Type B pancreatic cell (in vitro differentiated cells): ENCODE measurements around the gene GPS1. TPM values are rescaled to one million over a fixed set of nuclear protein-coding genes. Genes with fewer than 3 reads are reported as not detected.

Experiments used
- DNase-seq: peaks from one replicate; pipeline ENCODE4 v3.0.0; 2021; ENCODE audit warnings: mixed read lengths; ENCODE audit not compliant: unreplicated experiment; ENCODE audit errors: extremely low spot score
- H3K27ac Mint-ChIP-seq: 2 replicates; pipeline ENCODE4 v1.8.0; 2021; ENCODE audit warnings: mild to moderate bottlenecking, mixed read lengths
- H3K27me3 Mint-ChIP-seq: 2 replicates; pipeline ENCODE4 v1.8.0; 2021; ENCODE audit warnings: mixed read lengths
- H3K36me3 Mint-ChIP-seq: 2 replicates; pipeline ENCODE4 v1.8.0; 2021; ENCODE audit warnings: mixed read lengths
- H3K4me1 Mint-ChIP-seq: one replicate; pipeline ENCODE4 v1.8.0; 2021; ENCODE audit warnings: mixed read lengths; ENCODE audit not compliant: unreplicated experiment
- H3K4me3 Mint-ChIP-seq: 2 replicates; pipeline ENCODE4 v1.8.0; 2021; ENCODE audit warnings: mild to moderate bottlenecking, mixed read lengths
- H3K9me3 Mint-ChIP-seq: 2 replicates; pipeline ENCODE4 v1.8.0; 2021; ENCODE audit warnings: mixed read lengths
- total RNA-seq: library from RNA; stranded (reverse); gene quantifications from 2 replicates; pipeline ENCODE4 v1.2.1, GENCODE V29; 2021; ENCODE audit warnings: low replicate concordance
- TF ChIP-seq, protein P1 (sequence below): fragments of 200-600 bp; sonication (generic); conservative IDR thresholded peaks from 2 replicates; pipeline ENCODE4 v1.5.0; 2021; ENCODE audit warnings: antibody characterized with exemption, mild to moderate bottlenecking

The GPS1 gene
- total RNA-seq, 1 donor from 2014 or later: 111 TPM

DNA sequence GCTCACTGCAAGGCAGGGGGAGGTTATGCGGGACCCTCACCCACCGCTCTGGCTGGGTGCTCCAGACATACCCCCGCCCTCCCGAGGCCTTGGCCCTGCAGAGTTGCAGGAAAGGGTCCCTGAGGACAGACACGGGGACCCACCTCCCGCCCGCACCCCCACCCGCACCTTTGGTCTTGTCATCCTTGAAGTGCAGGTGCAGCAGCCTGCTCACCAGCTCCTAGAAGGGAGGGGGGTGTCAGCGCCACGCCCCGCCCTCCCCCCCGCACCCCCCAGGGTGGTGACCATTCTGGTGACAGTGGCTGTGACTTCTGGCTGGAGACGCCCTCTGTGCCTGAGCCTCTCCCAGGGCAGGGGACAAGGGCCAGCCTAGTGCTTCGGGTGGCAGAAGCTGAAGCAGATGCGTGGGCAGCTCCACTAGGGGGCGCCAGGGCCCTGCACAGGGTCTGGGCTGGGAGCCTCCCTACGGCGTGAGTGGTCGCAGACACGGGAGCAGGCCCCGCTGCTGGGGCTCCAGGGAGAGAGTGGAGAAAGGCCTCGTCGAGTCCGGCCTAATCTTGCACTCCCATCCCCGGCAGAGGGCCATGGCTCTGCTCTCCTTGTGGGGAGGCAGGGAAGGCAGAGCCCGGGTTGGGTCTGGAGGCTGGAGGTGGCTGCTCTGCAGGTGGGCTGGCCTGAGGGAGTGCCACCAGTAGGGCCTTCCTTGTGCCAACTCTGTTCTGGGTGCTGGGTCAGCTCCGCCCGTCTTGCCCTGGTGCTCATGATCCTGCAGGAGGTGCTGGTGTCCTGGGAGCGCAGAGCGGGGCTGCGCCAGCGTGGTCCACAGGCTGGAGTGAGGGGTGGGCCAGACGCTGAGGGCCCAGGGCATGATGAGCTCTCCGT is 31.8 kb upstream of the GPS1 start:
- H3K4me3 Mint-ChIP-seq: no peak overlapping the region

GRCh38 chr17:82020572-82021106 is 31.1 kb upstream of the GPS1 start:
- peak overlapping the region; percentile 34 for H3K4me3 Mint-ChIP-seq

More for the DNA sequence above, 31.8 kb upstream of the GPS1 start:
- H3K27ac Mint-ChIP-seq: no peak overlapping the region
- H3K36me3 Mint-ChIP-seq: no peaks in the 10 kb centered on the region
- TF ChIP-seq, protein P1, sequence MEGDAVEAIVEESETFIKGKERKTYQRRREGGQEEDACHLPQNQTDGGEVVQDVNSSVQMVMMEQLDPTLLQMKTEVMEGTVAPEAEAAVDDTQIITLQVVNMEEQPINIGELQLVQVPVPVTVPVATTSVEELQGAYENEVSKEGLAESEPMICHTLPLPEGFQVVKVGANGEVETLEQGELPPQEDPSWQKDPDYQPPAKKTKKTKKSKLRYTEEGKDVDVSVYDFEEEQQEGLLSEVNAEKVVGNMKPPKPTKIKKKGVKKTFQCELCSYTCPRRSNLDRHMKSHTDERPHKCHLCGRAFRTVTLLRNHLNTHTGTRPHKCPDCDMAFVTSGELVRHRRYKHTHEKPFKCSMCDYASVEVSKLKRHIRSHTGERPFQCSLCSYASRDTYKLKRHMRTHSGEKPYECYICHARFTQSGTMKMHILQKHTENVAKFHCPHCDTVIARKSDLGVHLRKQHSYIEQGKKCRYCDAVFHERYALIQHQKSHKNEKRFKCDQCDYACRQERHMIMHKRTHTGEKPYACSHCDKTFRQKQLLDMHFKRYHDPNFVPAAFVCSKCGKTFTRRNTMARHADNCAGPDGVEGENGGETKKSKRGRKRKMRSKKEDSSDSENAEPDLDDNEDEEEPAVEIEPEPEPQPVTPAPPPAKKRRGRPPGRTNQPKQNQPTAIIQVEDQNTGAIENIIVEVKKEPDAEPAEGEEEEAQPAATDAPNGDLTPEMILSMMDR: peak; percentile 86
- no peaks in the 10 kb centered on the region for H3K9me3 Mint-ChIP-seq
- DNase-seq: no peak
- H3K4me1 Mint-ChIP-seq: peaks cover 12% of the 10 kb centered on the region
- no peaks in the 10 kb centered on the region for H3K27me3 Mint-ChIP-seq

GRCh38 chr17:82021107-82021899 is 30.4 kb upstream of the GPS1 start:
- Mint-ChIP-seq H3K9me3 (no peaks in the 10 kb centered on the region), H3K27me3 (no peaks in the 10 kb centered on the region), H3K4me1 (peaks cover 12% of the 10 kb centered on the region), H3K4me3 (peak overlapping the region; percentile 87), H3K27ac (peak overlapping the region; percentile 56), H3K36me3 (no peaks in the 10 kb centered on the region)
- TF ChIP-seq, protein P1: peak; percentile 72
- DNase-seq: no peak

More at GRCh38 chr17:82020572-82021106, 31.1 kb upstream of the GPS1 start:
- H3K36me3 Mint-ChIP-seq: no peaks in the 10 kb centered on the region
- no peaks in the 10 kb centered on the region for H3K27me3 Mint-ChIP-seq
- H3K4me1 Mint-ChIP-seq: peaks cover 12% of the 10 kb centered on the region
- no peak for DNase-seq
- no peak overlapping the region for H3K27ac Mint-ChIP-seq
- TF ChIP-seq, protein P1: no peak
- no peaks in the 10 kb centered on the region for H3K9me3 Mint-ChIP-seq

GRCh38 chr17:82021900-82022309 is 29.8 kb upstream of the GPS1 start:
- no peak for DNase-seq
- peak overlapping the region; percentile 87 for H3K4me3 Mint-ChIP-seq

More at GRCh38 chr17:82021900-82022309, 29.8 kb upstream of the GPS1 start:
- TF ChIP-seq, protein P1: no peak
- Mint-ChIP-seq H3K4me1 (peaks cover 12% of the 10 kb centered on the region), H3K36me3 (no peaks in the 10 kb centered on the region), H3K27ac (peak overlapping the region; percentile 56), H3K9me3 (no peaks in the 10 kb centered on the region), H3K27me3 (no peaks in the 10 kb centered on the region)
